A673 (cell line): ENCODE results near the gene NUBP1. TPM values are rescaled to one million over a fixed set of nuclear protein-coding genes. Genes with fewer than 3 reads are reported as not detected.
A peak's percentile ranks its signal among the peaks of the same experiment; 100 is the strongest.
"Not testable (repeated sequence)": the region's sequence is repeated elsewhere in the genome, so short reads cannot be mapped to it uniquely, and the experiment has no call there.

Experiments used
- BruUV-seq: library from RNA; stranded (reverse); fragments of 400-500 nt; replicated peaks from 2 replicates; lab custom pipeline; 2021; lab: Mats Ljungman, UMichigan
- CTCF ChIA-PET: fragments of 300-600 bp; sonication (Branson Sonifier 250); formaldehyde crosslinking; loops from one replicate; lab custom pipeline; 2022; ENCODE audit warnings: antibody characterized with exemption; lab: Charles Lee
- POLR2A ChIA-PET: fragments of 300-600 bp; sonication (Branson Sonifier 250); formaldehyde crosslinking; loops from one replicate; lab custom pipeline; 2022; ENCODE audit warnings: antibody characterized with exemption; ENCODE audit not compliant: low non-redundant PET; lab: Charles Lee
- DNase-seq: peaks from one replicate; pipeline ENCODE4 v3.0.0-alpha.2; 2015; ENCODE audit warnings: low spot score
- H3K27ac ChIP-seq: fragments of 200-600 bp; sonication (generic); 2 replicates; pipeline ENCODE4 v1.5.1; 2016; ENCODE audit warnings: mixed run types, low read depth, mild to moderate bottlenecking, mixed read lengths, antibody characterized with exemption, low read length; ENCODE audit not compliant: poor library complexity, severe bottlenecking
- H3K27me3 ChIP-seq: fragments of 200-600 bp; sonication (generic); replicated peaks from 2 replicates; pipeline ENCODE4 v1.6.1; 2017; ENCODE audit warnings: mixed run types, low read depth, mild to moderate bottlenecking, mixed read lengths, antibody characterized with exemption, low read length; ENCODE audit not compliant: insufficient read depth, poor library complexity
- H3K36me3 ChIP-seq: fragments of 200-600 bp; sonication (generic); 2 replicates; pipeline ENCODE4 v1.6.1; 2016; ENCODE audit warnings: mixed run types, mild to moderate bottlenecking, mixed read lengths, antibody characterized with exemption, low read length; ENCODE audit not compliant: insufficient read depth, poor library complexity, severe bottlenecking
- H3K4me1 ChIP-seq: fragments of 200-600 bp; sonication (generic); 2 replicates; pipeline ENCODE4 v1.6.1; 2017; ENCODE audit warnings: mixed run types, mild to moderate bottlenecking, mixed read lengths, antibody characterized with exemption, low read length; ENCODE audit not compliant: insufficient read depth, poor library complexity, severe bottlenecking
- H3K4me3 ChIP-seq: fragments of 200-600 bp; sonication (generic); 2 replicates; pipeline ENCODE4 v1.5.1; 2016; ENCODE audit warnings: low read depth, mixed run types, mild to moderate bottlenecking, mixed read lengths, low read length; ENCODE audit not compliant: poor library complexity, severe bottlenecking
- H3K9me3 ChIP-seq: fragments of 200-600 bp; sonication (generic); 2 replicates; pipeline ENCODE4 v1.6.1; 2016; ENCODE audit warnings: mixed run types, low read depth, mild to moderate bottlenecking, mixed read lengths, antibody characterized with exemption, low read length; ENCODE audit not compliant: poor library complexity, severe bottlenecking
- EZH2 ChIP-seq: fragments of 200-600 bp; sonication (generic); IDR thresholded peaks from 2 replicates; pipeline ENCODE4 v1.6.1; 2017; ENCODE audit warnings: borderline replicate concordance, low read depth, mild to moderate bottlenecking, mixed read lengths, antibody characterized with exemption, low read length; ENCODE audit not compliant: poor library complexity, severe bottlenecking
- intact Hi-C: fragments of 100-400 bp; cut with micrococcal nuclease; formaldehyde crosslinking; loops from one replicate; pipeline ENCODE4 v1.10.0; 2022; ENCODE audit not compliant: unreplicated experiment
- total RNA-seq: library from RNA; stranded (reverse); gene quantifications from 2 replicates; pipeline ENCODE4 v1.2.3, GENCODE V29; 2021
- TF ChIP-seq, protein P1 (sequence below): fragments of 300-800, 200-600 bp; sonication (generic); conservative IDR thresholded peaks from 2 replicates; pipeline ENCODE4 v1.5.1; 2017; ENCODE audit warnings: low read depth, mild to moderate bottlenecking, antibody characterized with exemption, low read length, moderate library complexity, mixed read lengths

Gene NUBP1
- total RNA-seq, 1 experiment from 2014 or later = 22.9 TPM

DNA sequence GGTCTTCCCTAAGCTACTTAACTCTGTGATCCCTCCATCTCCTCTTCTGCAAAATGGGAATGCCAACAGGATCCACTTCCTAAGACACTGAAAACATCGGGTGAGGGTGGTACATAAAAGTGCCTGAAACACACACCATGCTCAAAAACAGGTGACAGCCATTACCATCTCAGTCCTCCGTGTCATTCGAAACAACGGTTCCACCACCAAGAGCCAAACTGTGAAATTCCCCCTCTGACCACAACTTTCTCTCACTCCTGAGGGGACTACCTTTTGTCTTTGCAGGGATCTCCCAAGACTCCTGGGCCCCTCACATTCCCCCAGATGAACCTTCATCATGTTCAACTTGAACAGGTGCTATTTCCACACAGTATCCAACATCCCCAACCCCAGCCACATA lies 37.0 kb downstream of the NUBP1 start:
- no peaks in the 10 kb centered on the region for H3K9me3 ChIP-seq
- TF ChIP-seq, protein P1, sequence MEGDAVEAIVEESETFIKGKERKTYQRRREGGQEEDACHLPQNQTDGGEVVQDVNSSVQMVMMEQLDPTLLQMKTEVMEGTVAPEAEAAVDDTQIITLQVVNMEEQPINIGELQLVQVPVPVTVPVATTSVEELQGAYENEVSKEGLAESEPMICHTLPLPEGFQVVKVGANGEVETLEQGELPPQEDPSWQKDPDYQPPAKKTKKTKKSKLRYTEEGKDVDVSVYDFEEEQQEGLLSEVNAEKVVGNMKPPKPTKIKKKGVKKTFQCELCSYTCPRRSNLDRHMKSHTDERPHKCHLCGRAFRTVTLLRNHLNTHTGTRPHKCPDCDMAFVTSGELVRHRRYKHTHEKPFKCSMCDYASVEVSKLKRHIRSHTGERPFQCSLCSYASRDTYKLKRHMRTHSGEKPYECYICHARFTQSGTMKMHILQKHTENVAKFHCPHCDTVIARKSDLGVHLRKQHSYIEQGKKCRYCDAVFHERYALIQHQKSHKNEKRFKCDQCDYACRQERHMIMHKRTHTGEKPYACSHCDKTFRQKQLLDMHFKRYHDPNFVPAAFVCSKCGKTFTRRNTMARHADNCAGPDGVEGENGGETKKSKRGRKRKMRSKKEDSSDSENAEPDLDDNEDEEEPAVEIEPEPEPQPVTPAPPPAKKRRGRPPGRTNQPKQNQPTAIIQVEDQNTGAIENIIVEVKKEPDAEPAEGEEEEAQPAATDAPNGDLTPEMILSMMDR = no peak
- TF ChIP-seq EZH2 = no peak
- no peak overlapping the region for H3K4me3 ChIP-seq
- no peak for DNase-seq
- H3K4me1 ChIP-seq = no peaks in the 10 kb centered on the region
- no peaks in the 10 kb centered on the region for H3K36me3 ChIP-seq
- H3K27me3 ChIP-seq = no peaks in the 10 kb centered on the region
- CTCF ChIA-PET = no interaction called here
- no TSS peak for BruUV-seq
- no peak overlapping the region for H3K27ac ChIP-seq
- intact Hi-C loops = no loop called here
- POLR2A ChIA-PET = no interaction called here

GRCh38 chr16:10782628-10783027 lies 39.0 kb downstream of the NUBP1 start:
- no peak for TF ChIP-seq EZH2
- TF ChIP-seq, protein P1 = no peak
- Histone ChIP-seq H3K9me3 (no peaks in the 10 kb centered on the region), H3K36me3 (no peaks in the 10 kb centered on the region), H3K4me3 (no peak overlapping the region), H3K4me1 (peaks cover 2% of the 10 kb centered on the region), H3K27ac (no peak overlapping the region), H3K27me3 (no peaks in the 10 kb centered on the region)
- no peak for DNase-seq
- BruUV-seq = no TSS peak
- POLR2A ChIA-PET = no interaction called here
- CTCF ChIA-PET = interaction anchor here (0.6 kb wide), 1 partner anchor 136 kb away, joined by 3 read pairs; no protein-coding TSS in a partner anchor
- intact Hi-C loops = no loop called here

DNA sequence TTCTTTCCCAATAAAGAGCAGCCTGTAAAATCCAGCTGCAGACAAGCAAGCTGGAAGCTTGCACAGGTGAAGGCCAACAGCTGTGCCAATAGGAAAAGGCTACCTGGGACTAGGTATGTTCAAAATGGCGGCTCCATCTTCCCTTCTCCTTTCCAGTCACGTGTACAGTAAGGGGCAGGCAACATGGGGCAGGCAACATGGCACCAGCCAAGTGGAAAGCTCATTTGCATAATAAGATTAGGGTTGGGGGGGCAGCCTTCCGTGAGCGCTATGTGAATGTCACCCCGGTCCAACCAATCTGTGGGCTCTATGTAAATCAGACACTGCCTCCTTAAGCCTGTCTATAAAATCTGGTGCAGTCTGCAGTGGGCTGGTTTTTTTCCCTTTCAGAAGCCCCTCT lies 43.7 kb downstream of the NUBP1 start:
- no peak overlapping the region for H3K4me3 ChIP-seq
- intact Hi-C loops = no loop called here
- H3K27me3 ChIP-seq = no peaks in the 10 kb centered on the region
- no peaks in the 10 kb centered on the region for H3K36me3 ChIP-seq
- H3K4me1 ChIP-seq = peaks cover 5% of the 10 kb centered on the region
- no peaks in the 10 kb centered on the region for H3K9me3 ChIP-seq
- no TSS peak for BruUV-seq
- POLR2A ChIA-PET = interaction anchor here (0.5 kb wide), 1 partner anchor 10 kb away, joined by 4 read pairs; no protein-coding TSS in a partner anchor
- H3K27ac ChIP-seq = no peak overlapping the region
- peak; percentile 89 for DNase-seq
- no peak for TF ChIP-seq EZH2
- TF ChIP-seq, protein P1 = no peak
- CTCF ChIA-PET = no interaction called here

- H3K4me3 ChIP-seq, DNase-seq, H3K4me1 ChIP-seq, intact Hi-C loops, H3K9me3 ChIP-seq, H3K36me3 ChIP-seq, CTCF ChIA-PET, BruUV-seq, H3K27ac ChIP-seq, POLR2A ChIA-PET, H3K27me3 ChIP-seq: not testable (repeated sequence)
Measured at GRCh38 chr16:10788630-10789029, 45.0 kb downstream of the NUBP1 start.
